SU-DHL-6 (cell line): Measurements from ENCODE around the gene PNP.
A peak's percentile ranks its signal among the peaks of the same experiment; 100 is the strongest.
"Not testable (repeated sequence)": the region's sequence is repeated elsewhere in the genome, so short reads cannot be mapped to it uniquely, and the experiment has no call there.

Source experiments
- H2AFZ ChIP-seq: fragments of 200-600 bp; sonication (generic); 2 replicates; pipeline ENCODE4 v1.6.1; 2014; ENCODE audit warnings: low read depth, mild to moderate bottlenecking, moderate library complexity, mixed read lengths, antibody characterized with exemption, low read length; ENCODE audit not compliant: severe bottlenecking
- H3F3A ChIP-seq: fragments of 200-600 bp; shearing (Covaris generic); 2 replicates; pipeline ENCODE4 v1.6.0; 2016; ENCODE audit warnings: antibody characterized with exemption, mild to moderate bottlenecking; ENCODE audit not compliant: insufficient read depth
- H3K27ac ChIP-seq: fragments of 200-600 bp; sonication (generic); 2 replicates; pipeline ENCODE4 v1.5.1; 2016; ENCODE audit warnings: low read depth, mild to moderate bottlenecking, low read length, moderate library complexity, mixed read lengths
- H3K27me3 ChIP-seq: fragments of 200-600 bp; sonication (generic), shearing (Covaris generic); 2 replicates; pipeline ENCODE4 v1.6.0; 2014; ENCODE audit warnings: mild to moderate bottlenecking, low read length
- H3K36me3 ChIP-seq: fragments of 200-600 bp; sonication (generic); 2 replicates; pipeline ENCODE4 v1.6.1; 2014; ENCODE audit warnings: mild to moderate bottlenecking, low read length, mixed read lengths
- H3K4me2 ChIP-seq: fragments of 300-600, 200-600 bp; shearing (Covaris generic), sonication (generic); 2 replicates; pipeline ENCODE4 v1.6.0; 2014; ENCODE audit warnings: low read length, low read depth, mild to moderate bottlenecking; ENCODE audit not compliant: poor library complexity, severe bottlenecking
- H3K4me3 ChIP-seq: fragments of 200-600 bp; sonication (generic); 2 replicates; pipeline ENCODE4 v1.5.1; 2014; ENCODE audit warnings: antibody characterized with exemption, low read length, mild to moderate bottlenecking, mixed read lengths; ENCODE audit not compliant: insufficient read depth, poor library complexity, severe bottlenecking
- H3K79me2 ChIP-seq: fragments of 200-600 bp; sonication (generic); 2 replicates; pipeline ENCODE4 v1.6.1; 2014; ENCODE audit warnings: mild to moderate bottlenecking, low read length, moderate library complexity; ENCODE audit not compliant: insufficient read depth
- H3K9ac ChIP-seq: fragments of 200-600 bp; sonication (generic); 2 replicates; pipeline ENCODE4 v1.7.0; 2014; ENCODE audit warnings: mild to moderate bottlenecking, low read length
- H3K9me2 ChIP-seq: fragments of 200-600 bp; sonication (generic); replicated peaks from 2 replicates; pipeline ENCODE4 v1.6.1; 2014; ENCODE audit warnings: low read length; ENCODE audit not compliant: insufficient read depth
- H3K9me3 ChIP-seq: fragments of 200-600 bp; sonication (generic); 2 replicates; pipeline ENCODE4 v1.6.1; 2014; ENCODE audit warnings: low read length, mixed read lengths; ENCODE audit not compliant: insufficient read depth
- H4K20me1 ChIP-seq: fragments of 200-600 bp; sonication (generic); 2 replicates; pipeline ENCODE4 v1.6.1; 2014; ENCODE audit warnings: low read depth, mild to moderate bottlenecking, antibody characterized with exemption, low read length, moderate library complexity, mixed read lengths
- CTCF ChIP-seq: fragments of 200-600 bp; sonication (generic); IDR thresholded peaks from one replicate; pipeline ENCODE4 v1.5.1; 2017; ENCODE audit warnings: antibody characterized with exemption, mild to moderate bottlenecking, low read length, moderate library complexity; ENCODE audit not compliant: insufficient read depth, poor library complexity, severe bottlenecking
- EZH2phosphoT487 ChIP-seq: fragments of 200-600 bp; sonication (generic), shearing (Covaris generic); conservative IDR thresholded peaks from 2 replicates; pipeline ENCODE4 v1.6.1; 2018; ENCODE audit warnings: mild to moderate bottlenecking, antibody characterized with exemption, low read length, moderate library complexity, mixed read lengths

The PNP gene

GRCh38 chr14:20440882-20441281 is 28.3 kb upstream of the PNP start:
- Histone ChIP-seq H3F3A (no peaks in the 10 kb centered on the region), H3K27me3 (no peaks in the 10 kb centered on the region), H3K27ac (no peak overlapping the region), H3K4me2 (no peak overlapping the region), H3K36me3 (0 out of 2 replicates have a peak, but pooled peaks cover 4% of the 10 kb centered on the region), H3K4me3 (no peak overlapping the region), H3K9me2 (no peaks in the 10 kb centered on the region), H4K20me1 (no peaks in the 10 kb centered on the region), H2AFZ (no peak overlapping the region), H3K79me2 (no peaks in the 10 kb centered on the region), H3K9me3 (no peaks in the 10 kb centered on the region), H3K9ac (no peak overlapping the region)
- no peak for TF ChIP-seq EZH2phosphoT487
- no peak for TF ChIP-seq CTCF

- Histone ChIP-seq H3K4me3 (no peak overlapping the region), H3K9ac (no peak overlapping the region), H2AFZ (no peak overlapping the region), H3K27me3 (no peaks in the 10 kb centered on the region), H3K9me2 (no peaks in the 10 kb centered on the region), H3K9me3 (no peaks in the 10 kb centered on the region), H4K20me1 (no peaks in the 10 kb centered on the region), H3F3A (no peaks in the 10 kb centered on the region), H3K36me3 (0 out of 2 replicates have a peak, but pooled peaks cover 5% of the 10 kb centered on the region), H3K79me2 (no peaks in the 10 kb centered on the region), H3K4me2 (no peak overlapping the region), H3K27ac (no peak overlapping the region)
- no peak for TF ChIP-seq CTCF
- no peak for TF ChIP-seq EZH2phosphoT487
Observed at GRCh38 chr14:20441461-20441860, 27.7 kb upstream of the PNP start.

GRCh38 chr14:20443650-20444049 is 25.6 kb upstream of the PNP start:
- H3K4me3 ChIP-seq, H3F3A ChIP-seq, H3K9me2 ChIP-seq, H3K27me3 ChIP-seq, H2AFZ ChIP-seq, H3K27ac ChIP-seq, H3K9me3 ChIP-seq, H3K4me2 ChIP-seq, H3K9ac ChIP-seq, H3K79me2 ChIP-seq, H4K20me1 ChIP-seq: not testable (repeated sequence)
- peaks cover 12% of the 10 kb centered on the region; the same call in 1 of the 2 replicates for H3K36me3 ChIP-seq

- no peak overlapping the region for H3K4me3 ChIP-seq
- H3F3A ChIP-seq: no peaks in the 10 kb centered on the region
- H3K4me2 ChIP-seq: no peak overlapping the region
- H4K20me1 ChIP-seq: no peaks in the 10 kb centered on the region
- H3K27me3 ChIP-seq: no peaks in the 10 kb centered on the region
- H2AFZ ChIP-seq: no peak overlapping the region
- H3K79me2 ChIP-seq: no peaks in the 10 kb centered on the region
- TF ChIP-seq CTCF (no peak), EZH2phosphoT487 (no peak)
- H3K9me2 ChIP-seq: no peaks in the 10 kb centered on the region
- no peak overlapping the region for H3K27ac ChIP-seq
- H3K36me3 ChIP-seq: peaks cover 22% of the 10 kb centered on the region; the same call in 1 of the 2 replicates
- no peaks in the 10 kb centered on the region for H3K9me3 ChIP-seq
- no peak overlapping the region for H3K9ac ChIP-seq
Observed at GRCh38 chr14:20446889-20447288, 22.3 kb upstream of the PNP start.

GRCh38 chr14:20452831-20453230 is 16.4 kb upstream of the PNP start:
- H3K79me2 ChIP-seq: peaks cover 34% of the 10 kb centered on the region

More at GRCh38 chr14:20452831-20453230, 16.4 kb upstream of the PNP start:
- not testable (repeated sequence) for H2AFZ ChIP-seq, H3K4me3 ChIP-seq, H4K20me1 ChIP-seq, H3K27ac ChIP-seq, H3K9ac ChIP-seq, H3K9me3 ChIP-seq, H3K9me2 ChIP-seq, H3K27me3 ChIP-seq
- H3K4me2 ChIP-seq: peak overlapping the region; percentile 6
- peaks cover 21% of the 10 kb centered on the region for H3K36me3 ChIP-seq
- peaks cover 13% of the 10 kb centered on the region for H3F3A ChIP-seq
